Measurements from ENCODE around the gene KNL1.

Gene KNL1

GRCh38 chr15:40702077-40702476 lies 108.0 kb downstream of the KNL1 start:
- peaks cover 39% of the 10 kb centered on the region for H3K36me3 ChIP-seq (ENCODE audit: low read length)
- no peak overlapping the region for H2AFZ ChIP-seq (ENCODE audit: low read depth, low read length, severe bottlenecking)
- no peaks in the 10 kb centered on the region for H3K27me3 ChIP-seq (ENCODE audit: low read length)
- H3F3A ChIP-seq (ENCODE audit: insufficient read depth): peaks cover 3% of the 10 kb centered on the region; the same call in 1 of the 2 replicates
- no peaks in the 10 kb centered on the region for H4K20me1 ChIP-seq (ENCODE audit: low read depth, low read length)
- no peaks in the 10 kb centered on the region for H3K9me3 ChIP-seq (ENCODE audit: insufficient read depth, low read length)
- H3K27ac ChIP-seq (ENCODE audit: low read depth, low read length): no peak overlapping the region
- no peak for TF ChIP-seq EZH2phosphoT487 (conservative IDR thresholded peaks at IDR 0.05; ENCODE audit: low read length)
- no peak for TF ChIP-seq CTCF (IDR thresholded peaks at IDR 0.05; ENCODE audit: insufficient read depth, low read length, poor library complexity, severe bottlenecking)
- H3K9ac ChIP-seq (ENCODE audit: low read length): no peak overlapping the region
- H3K4me2 ChIP-seq (ENCODE audit: low read depth, low read length, poor library complexity, severe bottlenecking): no peak overlapping the region
- peaks cover 27% of the 10 kb centered on the region; the same call in 1 of the 2 replicates for H3K79me2 ChIP-seq (ENCODE audit: insufficient read depth, low read length)
- no peak overlapping the region for H3K4me3 ChIP-seq (ENCODE audit: insufficient read depth, low read length, poor library complexity, severe bottlenecking)
- no peaks in the 10 kb centered on the region for H3K9me2 ChIP-seq (replicated peaks; ENCODE audit: insufficient read depth, low read length)

- Histone ChIP-seq H3K4me3 (ENCODE audit: insufficient read depth, low read length, poor library complexity, severe bottlenecking) (no peak overlapping the region), H2AFZ (ENCODE audit: low read depth, low read length, severe bottlenecking) (no peak overlapping the region), H3K4me2 (ENCODE audit: low read depth, low read length, poor library complexity, severe bottlenecking) (no peak overlapping the region), H3F3A (ENCODE audit: insufficient read depth) (peaks cover 3% of the 10 kb centered on the region; the same call in 1 of the 2 replicates), H3K27ac (ENCODE audit: low read depth, low read length) (no peak overlapping the region), H3K9ac (ENCODE audit: low read length) (no peak overlapping the region), H3K9me3 (ENCODE audit: insufficient read depth, low read length) (no peaks in the 10 kb centered on the region), H3K27me3 (ENCODE audit: low read length) (no peaks in the 10 kb centered on the region), H4K20me1 (ENCODE audit: low read depth, low read length) (no peaks in the 10 kb centered on the region), H3K9me2 (replicated peaks; ENCODE audit: insufficient read depth, low read length) (no peaks in the 10 kb centered on the region), H3K79me2 (ENCODE audit: insufficient read depth, low read length) (no peaks in the 10 kb centered on the region), H3K36me3 (ENCODE audit: low read length) (peaks cover 35% of the 10 kb centered on the region)
- TF ChIP-seq CTCF (IDR thresholded peaks at IDR 0.05; ENCODE audit: insufficient read depth, low read length, poor library complexity, severe bottlenecking): no peak
- TF ChIP-seq EZH2phosphoT487 (conservative IDR thresholded peaks at IDR 0.05; ENCODE audit: low read length): no peak
Measured at GRCh38 chr15:40706121-40706520, 112.1 kb downstream of the KNL1 start.

Measured in SU-DHL-6 (cell line).